C4-2B (cell line): ENCODE results near the gene MTMR2.

ENCODE experiments used
- H3K27ac ChIP-seq: fragments of 450-650 bp; 2 replicates; pipeline ENCODE4 v1.5.1; 2017
- ZFX ChIP-seq: fragments of 450-650 bp; IDR thresholded peaks from 2 replicates; pipeline ENCODE4 v1.6.1; 2017
- TF ChIP-seq, protein P1 (sequence below): fragments of 450-650 bp; conservative IDR thresholded peaks from 2 replicates; pipeline ENCODE4 v1.5.1; 2017; ENCODE audit warnings: mild to moderate bottlenecking

The MTMR2 gene

DNA sequence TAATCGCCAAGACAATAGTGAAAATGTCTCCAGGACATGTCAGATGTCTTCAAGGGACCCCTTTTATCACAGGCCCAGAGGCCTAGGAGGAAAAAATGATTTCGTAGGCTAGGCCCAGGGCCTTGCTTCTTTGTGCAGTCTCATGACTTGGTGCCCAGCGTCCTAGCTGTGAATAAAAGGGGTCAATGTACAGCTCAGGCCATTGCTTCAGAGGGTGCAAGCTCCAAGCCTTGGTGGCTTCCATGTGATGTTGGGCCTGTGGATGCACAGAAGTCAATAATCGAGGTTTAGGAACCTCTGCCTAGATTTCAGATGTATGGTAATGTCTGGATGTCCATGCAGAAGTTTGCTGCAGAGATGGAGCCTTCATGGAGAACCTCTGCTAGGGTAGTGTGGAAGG is 20.7 kb upstream of the MTMR2 start:
- TF ChIP-seq ZFX = no peak
- TF ChIP-seq, protein P1, sequence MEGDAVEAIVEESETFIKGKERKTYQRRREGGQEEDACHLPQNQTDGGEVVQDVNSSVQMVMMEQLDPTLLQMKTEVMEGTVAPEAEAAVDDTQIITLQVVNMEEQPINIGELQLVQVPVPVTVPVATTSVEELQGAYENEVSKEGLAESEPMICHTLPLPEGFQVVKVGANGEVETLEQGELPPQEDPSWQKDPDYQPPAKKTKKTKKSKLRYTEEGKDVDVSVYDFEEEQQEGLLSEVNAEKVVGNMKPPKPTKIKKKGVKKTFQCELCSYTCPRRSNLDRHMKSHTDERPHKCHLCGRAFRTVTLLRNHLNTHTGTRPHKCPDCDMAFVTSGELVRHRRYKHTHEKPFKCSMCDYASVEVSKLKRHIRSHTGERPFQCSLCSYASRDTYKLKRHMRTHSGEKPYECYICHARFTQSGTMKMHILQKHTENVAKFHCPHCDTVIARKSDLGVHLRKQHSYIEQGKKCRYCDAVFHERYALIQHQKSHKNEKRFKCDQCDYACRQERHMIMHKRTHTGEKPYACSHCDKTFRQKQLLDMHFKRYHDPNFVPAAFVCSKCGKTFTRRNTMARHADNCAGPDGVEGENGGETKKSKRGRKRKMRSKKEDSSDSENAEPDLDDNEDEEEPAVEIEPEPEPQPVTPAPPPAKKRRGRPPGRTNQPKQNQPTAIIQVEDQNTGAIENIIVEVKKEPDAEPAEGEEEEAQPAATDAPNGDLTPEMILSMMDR = no peak
- H3K27ac ChIP-seq = no peak overlapping the region

DNA sequence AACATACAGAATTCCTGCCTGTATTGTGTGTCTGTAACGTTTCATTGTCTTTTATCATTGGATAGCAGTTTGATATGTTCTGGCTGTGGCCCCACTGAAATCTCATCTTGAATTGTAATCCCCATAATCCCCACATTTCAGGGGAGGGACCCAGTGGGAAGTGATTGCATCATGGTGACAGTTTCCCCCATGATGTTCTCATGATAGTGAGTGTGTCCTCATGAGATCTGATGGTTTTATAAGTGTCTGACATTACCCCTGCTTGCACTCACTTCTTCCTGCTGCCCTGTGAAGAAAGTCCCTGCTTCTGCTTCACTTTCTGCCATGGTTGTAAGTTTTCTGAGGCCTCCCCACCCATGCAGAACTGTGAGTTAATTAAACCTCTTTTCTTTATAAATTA is 19.6 kb upstream of the MTMR2 start:
- H3K27ac ChIP-seq = no peak overlapping the region
- TF ChIP-seq, protein P1 = no peak
- TF ChIP-seq ZFX = no peak

DNA sequence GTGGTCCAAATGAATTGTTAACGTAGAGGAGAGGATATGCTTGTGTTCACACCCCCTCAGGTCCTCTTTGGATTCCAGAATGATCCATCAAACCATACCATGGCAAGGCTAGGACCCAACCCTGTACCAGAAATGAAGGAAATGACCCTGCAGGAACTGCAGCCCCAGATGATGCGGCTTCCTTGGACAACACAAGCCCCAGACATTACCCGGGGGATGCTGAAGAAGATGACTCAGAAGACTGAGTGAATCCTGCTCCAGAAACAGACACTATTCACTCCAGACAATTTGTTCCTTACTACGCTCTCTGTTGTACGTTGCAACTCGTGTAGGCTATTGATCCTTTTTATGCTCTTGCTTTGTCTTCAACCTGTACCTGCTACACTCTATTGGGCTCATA is 15.2 kb upstream of the MTMR2 start:
- TF ChIP-seq, protein P1 = no peak
- TF ChIP-seq ZFX = no peak
- H3K27ac ChIP-seq = no peak overlapping the region

DNA sequence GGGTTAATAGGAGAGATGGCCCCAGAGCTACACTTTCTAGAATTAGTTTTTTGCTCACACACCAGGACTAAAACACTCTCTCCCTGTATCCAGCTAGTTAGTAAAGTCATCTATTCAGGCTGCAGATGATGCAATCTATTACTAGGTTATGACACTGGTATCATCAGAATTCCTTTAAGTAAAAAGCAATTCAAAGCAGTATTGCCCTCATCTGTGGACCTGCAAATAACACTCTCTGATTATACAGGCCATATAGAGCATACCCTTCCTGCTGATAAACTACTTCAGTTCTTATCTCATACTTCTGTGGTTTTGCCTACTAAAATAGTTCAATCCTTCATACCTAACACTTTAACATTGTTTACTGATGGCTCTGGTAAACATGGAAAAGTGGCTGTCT is 13.5 kb upstream of the MTMR2 start:
- TF ChIP-seq ZFX = no peak
- TF ChIP-seq, protein P1 = no peak
- no peak overlapping the region for H3K27ac ChIP-seq

DNA sequence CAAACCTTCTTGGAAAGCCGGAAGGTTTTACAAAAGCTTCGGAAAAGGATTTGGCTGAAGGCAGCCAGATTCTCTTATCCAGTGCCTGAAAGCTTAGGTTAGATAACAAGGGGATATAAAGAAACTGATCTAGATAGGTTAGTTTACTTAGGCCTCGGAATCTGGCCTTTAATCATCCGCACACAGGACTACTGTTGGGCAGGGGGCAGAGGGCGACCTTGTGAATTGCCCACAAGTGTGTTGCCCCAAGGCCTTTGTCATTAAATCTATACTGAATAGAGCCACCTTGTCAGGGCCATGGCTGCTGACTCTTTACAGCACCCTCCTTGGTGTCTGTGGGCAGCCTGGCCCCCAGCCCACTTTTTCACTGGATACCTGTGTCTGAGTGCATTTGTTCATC is 9.7 kb upstream of the MTMR2 start:
- H3K27ac ChIP-seq = no peak overlapping the region
- TF ChIP-seq, protein P1 = no peak
- TF ChIP-seq ZFX = no peak

DNA sequence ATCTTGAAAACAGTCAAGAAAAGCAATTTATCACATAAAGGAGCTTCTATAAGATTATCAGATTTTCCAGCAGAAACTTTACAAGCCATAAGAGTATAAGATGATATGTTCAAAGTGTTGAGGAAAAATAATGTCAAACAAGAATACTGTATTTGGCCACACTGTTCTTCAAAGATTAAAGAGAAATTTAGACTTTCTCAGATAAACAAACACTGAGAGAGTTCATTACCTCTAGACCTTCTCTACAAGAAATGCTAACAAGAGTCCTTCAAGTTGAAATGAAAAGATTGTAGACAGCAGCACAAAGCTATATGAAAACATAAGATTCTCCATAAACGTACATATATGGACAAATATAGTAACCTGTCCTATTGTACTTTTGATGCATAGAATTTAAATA is 8.0 kb upstream of the MTMR2 start:
- TF ChIP-seq, protein P1 = no peak
- TF ChIP-seq ZFX = no peak
- H3K27ac ChIP-seq = no peak overlapping the region

DNA sequence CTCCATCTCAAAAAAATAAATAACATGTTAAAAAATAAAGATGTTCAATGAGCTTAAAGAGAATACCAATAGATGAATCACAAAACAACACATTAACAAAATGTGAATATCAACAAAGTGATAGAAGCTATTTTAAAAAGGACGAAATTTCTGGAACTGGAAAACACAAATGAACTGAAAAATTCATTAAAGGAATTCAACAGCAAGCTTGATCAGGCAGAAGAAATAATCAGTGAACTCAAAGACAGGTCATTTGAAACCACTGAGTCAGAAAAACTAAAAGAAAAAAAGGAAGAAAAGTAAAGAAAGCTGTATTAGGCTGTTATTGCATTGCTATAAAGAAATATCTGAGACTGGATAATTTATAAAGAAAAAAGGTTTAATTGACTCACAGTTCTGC is 7.0 kb upstream of the MTMR2 start:
- H3K27ac ChIP-seq = no peak overlapping the region
- TF ChIP-seq ZFX = no peak
- TF ChIP-seq, protein P1 = no peak
